HG03196 (cell line): ENCODE data around the gene TPSB2.

Experiments
- ATAC-seq: cut with Tn5 transposase; IDR thresholded peaks from one replicate; pipeline ENCODE4 v1.9.1; 2021; ENCODE audit not compliant: unreplicated experiment

Gene TPSB2

DNA sequence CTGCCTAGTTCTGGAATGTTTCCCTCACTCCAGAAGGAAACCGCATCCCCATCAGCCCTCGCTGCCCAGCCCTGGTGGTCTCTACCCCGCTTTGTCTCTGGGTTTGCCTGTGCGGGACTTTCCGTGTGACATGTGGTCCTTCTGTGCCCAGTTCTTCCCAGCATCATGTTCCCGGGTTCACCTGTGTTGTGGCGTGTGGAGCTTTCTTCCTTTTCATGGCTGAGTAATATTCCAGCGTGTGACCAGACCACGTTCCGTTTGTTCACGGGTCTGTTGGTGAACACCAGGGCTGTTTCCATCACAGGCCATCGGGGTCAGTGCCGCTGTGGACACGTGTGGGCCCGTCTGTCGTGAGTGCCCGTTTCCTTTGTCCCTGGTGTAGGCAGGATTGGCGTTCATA lies 45.0 kb downstream of the TPSB2 start:
- ATAC-seq, result no peak

- ATAC-seq, result no peak
These were observed 45.7 kb downstream of the TPSB2 start for GRCh38 chr16:1184156-1184868.

DNA sequence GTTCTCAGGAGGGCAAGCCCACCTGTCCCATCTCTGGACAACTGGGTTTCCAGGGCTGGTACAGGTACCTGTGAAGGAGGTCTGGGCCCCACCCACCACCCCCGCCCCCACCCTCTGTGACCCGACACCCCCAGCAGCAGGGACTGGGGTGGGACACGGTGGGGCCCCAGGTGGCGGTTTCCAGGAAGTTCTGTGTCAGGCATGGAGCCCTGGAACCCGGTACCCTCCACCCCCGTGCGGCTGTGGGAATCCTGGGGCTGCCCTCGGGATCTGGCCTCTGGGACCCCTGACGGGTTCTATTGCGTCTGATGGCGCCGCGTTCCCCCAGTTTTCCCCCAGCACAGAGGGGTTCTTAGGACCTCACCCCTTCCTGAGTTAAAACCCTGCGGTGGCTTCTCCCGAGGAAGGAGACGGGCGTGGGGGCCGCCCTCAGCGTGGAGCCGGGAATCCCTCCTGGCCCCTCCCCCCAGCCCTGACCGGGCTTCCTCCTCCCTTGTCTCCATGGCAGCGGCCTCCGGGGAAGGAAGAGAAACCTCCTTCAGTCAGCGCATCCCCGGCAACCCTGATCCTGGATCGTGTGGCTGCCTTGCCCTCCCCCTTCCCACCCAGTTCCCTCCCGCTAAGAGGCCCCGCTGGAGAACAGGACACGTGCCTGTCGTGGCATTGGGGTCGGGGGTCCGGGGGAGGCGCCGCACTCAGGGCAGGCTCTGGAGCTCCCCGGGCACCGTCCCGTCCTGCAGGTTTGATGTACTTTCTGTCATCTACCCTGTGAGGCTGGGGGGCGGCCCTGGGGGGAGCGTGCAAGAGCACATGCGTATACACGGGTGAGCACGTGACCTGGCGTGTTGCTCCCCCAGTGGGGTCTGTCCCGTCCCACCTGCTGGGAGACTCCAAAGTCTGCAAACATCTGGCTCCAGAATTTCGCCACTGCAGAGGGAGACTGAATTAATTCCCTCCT lies 46.8 kb downstream of the TPSB2 start:
- ATAC-seq, result no peak

GRCh38 chr16:1182316-1182671 lies 47.7 kb downstream of the TPSB2 start:
- no peak for ATAC-seq

GRCh38 chr16:1181404-1182315 lies 48.3 kb downstream of the TPSB2 start:
- ATAC-seq, result no peak

DNA sequence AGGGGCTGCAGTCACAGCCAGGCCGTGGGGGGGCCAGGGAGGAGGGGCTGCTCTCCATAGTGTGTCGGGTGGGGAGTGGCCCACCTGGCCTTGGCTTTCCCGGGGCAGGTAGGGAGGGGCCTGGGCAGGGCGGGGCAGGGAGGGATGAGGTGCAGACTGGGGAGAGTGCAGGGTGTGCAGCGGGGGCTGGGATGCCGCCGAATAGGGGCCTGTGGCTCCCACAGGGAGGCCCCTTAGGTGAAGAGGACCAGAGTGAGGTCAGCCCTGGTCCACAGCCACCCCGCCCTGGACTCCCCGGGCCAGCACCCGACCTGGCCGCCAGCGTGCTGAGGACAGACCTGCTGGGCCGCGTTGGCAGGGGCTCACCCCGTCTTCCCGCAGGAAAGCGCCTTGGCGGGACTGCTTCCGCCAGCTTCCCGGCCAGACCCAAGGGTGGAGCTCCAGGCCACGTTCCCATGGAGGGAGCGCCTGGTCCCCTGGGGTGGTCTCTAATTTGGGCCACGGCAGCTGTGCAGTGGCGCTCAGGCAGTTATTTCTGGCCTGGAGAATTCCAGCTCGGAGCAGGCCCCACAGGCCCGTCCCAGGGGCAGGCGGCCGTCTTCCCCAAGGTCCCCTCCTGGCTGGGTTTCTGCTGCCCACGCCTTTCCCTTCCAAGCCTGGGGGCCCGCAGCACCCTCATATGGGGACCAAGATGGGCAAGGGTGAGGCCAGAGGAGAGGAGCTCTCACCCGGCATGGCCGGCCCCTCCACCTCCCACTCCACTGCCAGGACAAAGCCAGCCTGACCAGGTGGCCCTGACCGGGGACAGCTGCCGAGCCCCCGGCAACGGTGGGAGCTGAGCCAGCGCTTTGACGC lies 49.2 kb downstream of the TPSB2 start:
- ATAC-seq, result no peak
